Calu3 (cell line): ENCODE data around the gene FBXL17. TPM values are rescaled to one million over a fixed set of nuclear protein-coding genes. Genes with fewer than 3 reads are reported as not detected.

Experiments used
- BruUV-seq: library from RNA; stranded (reverse); fragments of 400-500 nt; replicated peaks from 2 replicates; lab custom pipeline; 2021; lab: Mats Ljungman, UMichigan
- CTCF ChIA-PET: fragments of 300-600 bp; sonication (Branson Sonifier 250); formaldehyde crosslinking; loops from one replicate; lab custom pipeline; 2022; ENCODE audit warnings: antibody characterized with exemption; lab: Charles Lee
- DNase-seq: peaks from one replicate; pipeline ENCODE4 v3.0.0; 2022
- H3K27ac Mint-ChIP-seq: one replicate; pipeline ENCODE4 v1.8.0; 2022; ENCODE audit warnings: mixed read lengths; ENCODE audit not compliant: unreplicated experiment
- H3K27me3 Mint-ChIP-seq: one replicate; pipeline ENCODE4 v1.8.0; 2022; ENCODE audit warnings: mixed read lengths; ENCODE audit not compliant: unreplicated experiment
- H3K36me3 Mint-ChIP-seq: one replicate; pipeline ENCODE4 v1.8.0; 2022; ENCODE audit warnings: mild to moderate bottlenecking, moderate library complexity, mixed read lengths; ENCODE audit not compliant: insufficient read depth, unreplicated experiment
- H3K4me1 Mint-ChIP-seq: one replicate; pipeline ENCODE4 v1.8.0; 2022; ENCODE audit warnings: mild to moderate bottlenecking, low read depth, mixed read lengths; ENCODE audit not compliant: unreplicated experiment
- H3K4me3 Mint-ChIP-seq: one replicate; pipeline ENCODE4 v1.8.0; 2022; ENCODE audit warnings: mild to moderate bottlenecking, low read depth, moderate library complexity, mixed read lengths; ENCODE audit not compliant: unreplicated experiment
- H3K9me3 Mint-ChIP-seq: one replicate; pipeline ENCODE4 v1.8.0; 2022; ENCODE audit warnings: low read depth, mixed read lengths; ENCODE audit not compliant: unreplicated experiment
- CTCF ChIP-seq: fragments of 200-600 bp; IDR thresholded peaks from one replicate; pipeline ENCODE4 v1.8.0; 2022; ENCODE audit warnings: antibody characterized with exemption; ENCODE audit not compliant: unreplicated experiment
- intact Hi-C: fragments of 100-400 bp; cut with micrococcal nuclease; formaldehyde crosslinking; loops from one replicate; pipeline ENCODE4 v1.10.0; 2022; ENCODE audit not compliant: unreplicated experiment
- total RNA-seq: library from RNA; stranded (reverse); gene quantifications from 2 replicates; pipeline ENCODE4 v1.2.3, GENCODE V29; 2022

The FBXL17 gene
- total RNA-seq, 1 experiment from 2014 or later: 19.6 TPM

- Mint-ChIP-seq H3K4me1 (no peaks in the 10 kb centered on the region), H3K27ac (no peak overlapping the region), H3K9me3 (no peaks in the 10 kb centered on the region), H3K27me3 (no peaks in the 10 kb centered on the region), H3K4me3 (no peak overlapping the region), H3K36me3 (no peaks in the 10 kb centered on the region)
- no TSS peak for BruUV-seq
- intact Hi-C loops: no loop called here
- no peak for TF ChIP-seq CTCF
- no peak for DNase-seq
- CTCF ChIA-PET: no interaction called here
Measured at GRCh38 chr5:107979291-107979690, 402.6 kb downstream of the FBXL17 start.

- Mint-ChIP-seq H3K27ac (no peak overlapping the region), H3K36me3 (no peaks in the 10 kb centered on the region), H3K4me3 (no peak overlapping the region), H3K27me3 (no peaks in the 10 kb centered on the region), H3K9me3 (no peaks in the 10 kb centered on the region), H3K4me1 (no peaks in the 10 kb centered on the region)
- CTCF ChIA-PET: no interaction called here
- no peak for TF ChIP-seq CTCF
- no peak for DNase-seq
- intact Hi-C loops: no loop called here
- no TSS peak for BruUV-seq
Measured at GRCh38 chr5:107977550-107978071, 404.3 kb downstream of the FBXL17 start.

GRCh38 chr5:107975568-107975967 is 406.3 kb downstream of the FBXL17 start:
- intact Hi-C loops: no loop called here
- Mint-ChIP-seq H3K27me3 (no peaks in the 10 kb centered on the region), H3K4me1 (peaks cover 9% of the 10 kb centered on the region), H3K9me3 (no peaks in the 10 kb centered on the region), H3K36me3 (no peaks in the 10 kb centered on the region), H3K4me3 (no peak overlapping the region), H3K27ac (no peak overlapping the region)
- CTCF ChIA-PET: no interaction called here
- TF ChIP-seq CTCF: no peak
- no peak for DNase-seq
- no TSS peak for BruUV-seq

GRCh38 chr5:107971846-107972245 is 410.1 kb downstream of the FBXL17 start:
- H3K4me1 Mint-ChIP-seq: peaks cover 9% of the 10 kb centered on the region
- H3K27me3 Mint-ChIP-seq: no peaks in the 10 kb centered on the region
- H3K4me3 Mint-ChIP-seq: no peak overlapping the region
- intact Hi-C loops: no loop called here
- CTCF ChIA-PET: no interaction called here
- no peak for DNase-seq
- TF ChIP-seq CTCF: no peak
- BruUV-seq: no TSS peak
- H3K36me3 Mint-ChIP-seq: no peaks in the 10 kb centered on the region
- no peaks in the 10 kb centered on the region for H3K9me3 Mint-ChIP-seq
- H3K27ac Mint-ChIP-seq: no peak overlapping the region
